Spleen (tissue), 11 donors: Measurements from ENCODE around the gene SLC26A9. TPM values are rescaled to one million over a fixed set of nuclear protein-coding genes. Genes with fewer than 3 reads are reported as not detected.

ENCODE experiments used
- DNase-seq: peaks from one replicate; pipeline ENCODE4 v3.0.0-alpha.2; 2020
- H3K27ac ChIP-seq, 8 donors: fragments of 200-600 bp; sonication (generic) in 7 of 8; 1 replicate in 4 of 8; 2 replicates in 4 of 8; pipeline versions ENCODE4 v1.5.0 to v1.8.0; 2016 to 2021; ENCODE audit warnings: inconsistent platforms in 4 of 8, mild to moderate bottlenecking in 4 of 8, moderate library complexity in 1 of 8
- H3K27me3 ChIP-seq, 7 donors: fragments of 200-600 bp; sonication (generic) in 6 of 7; replicated peaks in 1 of 7; 1 replicate in 4 of 7; 2 replicates in 3 of 7; pipeline versions ENCODE4 v1.5.0 to v1.8.0; 2016 to 2021; ENCODE audit warnings: inconsistent platforms in 3 of 7, mild to moderate bottlenecking in 1 of 7
- H3K36me3 ChIP-seq, 6 donors: fragments of 200-600 bp; sonication (generic) in 5 of 6; 1 replicate in 4 of 6; 2 replicates in 2 of 6; pipeline versions ENCODE4 v1.5.0 to v1.8.0; 2016 to 2021; ENCODE audit warnings: inconsistent platforms in 2 of 6
- H3K4me1 ChIP-seq, 6 donors: fragments of 200-600 bp; sonication (generic) in 5 of 6; 1 replicate in 3 of 6; 2 replicates in 3 of 6; pipeline versions ENCODE4 v1.5.0 to v1.8.0; 2016 to 2021; ENCODE audit warnings: inconsistent platforms in 3 of 6
- H3K4me3 ChIP-seq, 8 donors: fragments of 200-600 bp; sonication (generic) in 7 of 8; 1 replicate in 4 of 8; 2 replicates in 4 of 8; pipeline versions ENCODE4 v1.5.0 to v1.8.0; 2016 to 2021; ENCODE audit warnings: inconsistent platforms in 4 of 8, mild to moderate bottlenecking in 4 of 8, moderate library complexity in 2 of 8
- H3K9me3 ChIP-seq, 8 donors: fragments of 200-600 bp; sonication (generic) in 7 of 8; 1 replicate in 4 of 8; 2 replicates in 4 of 8; pipeline versions ENCODE4 v1.5.0 to v1.8.0; 2016 to 2021; ENCODE audit warnings: inconsistent platforms in 4 of 8
- CTCF ChIP-seq, 11 experiments: fragments of 200-600 bp in 7 of 11; fragments of 450-650 bp in 4 of 11; sonication (generic) in 4 of 11; IDR thresholded peaks in 8 of 11; conservative IDR thresholded peaks in 3 of 11; 1 replicate in 7 of 11; 2 replicates in 4 of 11; pipeline versions ENCODE4 v1.4.0 to v1.8.0; 2016 to 2021; ENCODE audit warnings: antibody characterized with exemption in 11 of 11, inconsistent platforms in 4 of 11, mild to moderate bottlenecking in 1 of 11
- POLR2A ChIP-seq, 3 donors: fragments of 450-650 bp; IDR thresholded peaks; one replicate each; pipeline ENCODE4 v1.5.1; 2017; ENCODE audit warnings: antibody characterized with exemption in 3 of 3, mild to moderate bottlenecking in 1 of 3
- POLR2AphosphoS5 ChIP-seq, 3 donors: sonication (generic); formaldehyde crosslinking; IDR thresholded peaks; one replicate each; pipeline ENCODE4 v1.5.1; 2017; ENCODE audit warnings: antibody characterized with exemption in 3 of 3
- WGBS, 5 donors: extraction: QIAGEN DNeasy Blood & Tissue Kit in 3 of 5; methylation state at CpG; one replicate each; pipeline versions ENCODE4 v1.1.5 to v1.1.7; 2013 to 2018; 5-methylcytosine and 5-hydroxymethylcytosine counted together
- intact Hi-C: fragments of 100-400 bp; cut with DNase I; formaldehyde crosslinking; loops from one replicate; pipeline ENCODE4 v1.15.0; 2023; ENCODE audit warnings: low total_unique reads
- polyA plus RNA-seq, 3 donors: library from polyadenylated mRNA; stranded (reverse); fragments of 200-250 nt; gene quantifications; one replicate each; pipeline ENCODE4 v1.2.1, GENCODE V29; 2013
- total RNA-seq, 7 donors: library from RNA; depleted of rRNA in 3 of 7; stranded (reverse); fragments of >200 nt in 3 of 7; fragmentation: NEBNext Ultra II Directional in 4 of 7; extraction: Animal tissue kit (Norgen Biotek cat#: 25700) in 4 of 7; gene quantifications; one replicate each; pipeline versions ENCODE4 v1.1.0 to v1.2.1, GENCODE V29; 2016 to 2021
- donor health status: healthy with polysubstance abuse.
- donor health status: DM: no; HTN: no; CAD: no; lungs with moderate emphysema.
- donor health status: DM: no; HTN: no; CAD: no.
- donor health status: Bipolar disorder and iron deficiency.
- donor health status: healthy.
- donor health status: DM: no; HTN: no; CAD: no.
- donor health status: DM: yes; HTN: yes; CAD: no.

Gene SLC26A9
- total and polyA plus RNA-seq, 10 donors, result 0.02 to 0.03 TPM; not detected in 8

GRCh38 chr1:205927676-205928075 lies 15.6 kb downstream of the SLC26A9 start:
- intact Hi-C loops, result no loop called here
- TF ChIP-seq POLR2AphosphoS5 (IDR thresholded peaks at IDR 0.05) (no peak), CTCF (IDR thresholded peaks at IDR 0.05 in 8 of 11, conservative IDR thresholded peaks at IDR 0.05 in 3 of 11) (no peak), POLR2A (IDR thresholded peaks at IDR 0.05) (no peak)
- no peaks in the 10 kb centered on the region for H3K4me1 ChIP-seq
- peaks cover 0 to 3% (median 0%) of the 10 kb centered on the region in 7 donors for H3K27me3 ChIP-seq
- H3K4me3 ChIP-seq, result no peak overlapping the region
- WGBS, 5 donors, result 79 to 94% (median 93%) methylated on average over 3 to 12 of the region's 12 CpGs
- no peak overlapping the region for H3K27ac ChIP-seq
- DNase-seq, result peak; percentile 65
- H3K36me3 ChIP-seq, result no peaks in the 10 kb centered on the region
- no peaks in the 10 kb centered on the region for H3K9me3 ChIP-seq

- Histone ChIP-seq H3K27me3 (peaks cover 0 to 3% (median 0%) of the 10 kb centered on the region in 7 donors), H3K4me1 (no peaks in the 10 kb centered on the region), H3K36me3 (no peaks in the 10 kb centered on the region), H3K9me3 (no peaks in the 10 kb centered on the region), H3K27ac (no peak overlapping the region), H3K4me3 (no peak overlapping the region)
- intact Hi-C loops, result no loop called here
- no peak for DNase-seq
- TF ChIP-seq POLR2A (IDR thresholded peaks at IDR 0.05), result no peak
- no peak for TF ChIP-seq POLR2AphosphoS5 (IDR thresholded peaks at IDR 0.05)
- TF ChIP-seq CTCF (IDR thresholded peaks at IDR 0.05 in 8 of 11, conservative IDR thresholded peaks at IDR 0.05 in 3 of 11), result no peak
- 93 to 98% (median 96%) methylated on average over 6 of the region's 6 CpGs for WGBS, 5 donors
Measured at GRCh38 chr1:205927247-205927646, 16.0 kb downstream of the SLC26A9 start.

GRCh38 chr1:205926636-205927035 lies 16.6 kb downstream of the SLC26A9 start:
- no peak for DNase-seq
- no peak for TF ChIP-seq POLR2AphosphoS5 (IDR thresholded peaks at IDR 0.05)
- no peak for TF ChIP-seq CTCF (IDR thresholded peaks at IDR 0.05 in 8 of 11, conservative IDR thresholded peaks at IDR 0.05 in 3 of 11)
- no peaks in the 10 kb centered on the region for H3K36me3 ChIP-seq
- no peak overlapping the region for H3K27ac ChIP-seq
- peaks cover 0 to 3% (median 0%) of the 10 kb centered on the region in 7 donors for H3K27me3 ChIP-seq
- no peak overlapping the region for H3K4me3 ChIP-seq
- H3K4me1 ChIP-seq, result no peaks in the 10 kb centered on the region
- intact Hi-C loops, result no loop called here
- H3K9me3 ChIP-seq, result no peaks in the 10 kb centered on the region
- 81 to 93% (median 87%) methylated on average over 5 to 8 of the region's 8 CpGs for WGBS, 5 donors

GRCh38 chr1:205926213-205926612 lies 17.0 kb downstream of the SLC26A9 start:
- peaks cover 0 to 3% (median 0%) of the 10 kb centered on the region in 7 donors for H3K27me3 ChIP-seq
- intact Hi-C loops, result no loop called here
- H3K9me3 ChIP-seq, result no peaks in the 10 kb centered on the region
- 78 to 94% (median 88%) methylated on average over 5 of the region's 5 CpGs for WGBS, 5 donors
- TF ChIP-seq POLR2A (IDR thresholded peaks at IDR 0.05), result no peak
- TF ChIP-seq POLR2AphosphoS5 (IDR thresholded peaks at IDR 0.05), result no peak
- TF ChIP-seq CTCF (IDR thresholded peaks at IDR 0.05 in 8 of 11, conservative IDR thresholded peaks at IDR 0.05 in 3 of 11), result no peak
- no peak overlapping the region for H3K4me3 ChIP-seq
- H3K36me3 ChIP-seq, result no peaks in the 10 kb centered on the region
- H3K4me1 ChIP-seq, result no peaks in the 10 kb centered on the region
- no peak for DNase-seq
- H3K27ac ChIP-seq, result no peak overlapping the region
